Thyroid gland (tissue), 4 donors: Measurements from ENCODE around the gene SPTLC2.
"Not testable (repeated sequence)": the region's sequence is repeated elsewhere in the genome, so short reads cannot be mapped to it uniquely, and the experiment has no call there.

Source experiments
- POLR2A ChIP-seq, 2 donors: fragments of 450-650 bp; IDR thresholded peaks; one replicate each; pipeline ENCODE4 v1.6.1; 2017; ENCODE audit warnings: antibody characterized with exemption in 2 of 2, mild to moderate bottlenecking in 2 of 2, moderate library complexity in 1 of 2
- TF ChIP-seq, protein P1 (sequence below), 6 experiments: fragments of 200-600 bp in 3 of 6; fragments of 450-650 bp in 3 of 6; sonication (generic) in 3 of 6; IDR thresholded peaks; one replicate each; pipeline ENCODE4 v1.5.1; 2016 to 2019; ENCODE audit warnings: antibody characterized with exemption in 6 of 6, mild to moderate bottlenecking in 2 of 6, inconsistent platforms in 1 of 6, moderate library complexity in 1 of 6

DNA sequence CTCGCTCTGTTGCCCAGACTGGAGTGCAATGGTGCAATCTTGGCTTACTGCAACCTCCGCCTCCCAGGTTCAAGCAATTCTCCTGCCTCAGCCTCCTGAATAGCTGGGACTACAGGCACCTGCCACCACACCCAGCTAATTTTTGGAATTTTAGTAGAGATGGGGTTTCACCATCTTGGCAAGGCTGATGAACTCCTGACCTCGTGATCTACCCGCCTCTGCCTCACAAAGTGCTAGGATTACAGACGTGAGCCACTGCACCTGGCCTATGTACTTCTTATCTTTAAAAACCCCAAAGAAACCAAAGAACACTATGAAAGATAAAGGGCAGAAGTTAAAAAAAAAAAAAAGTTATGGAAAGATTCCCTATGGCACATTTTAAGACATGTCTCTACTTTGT lies 79.5 kb downstream of the SPTLC2 start:
- TF ChIP-seq, protein P1, sequence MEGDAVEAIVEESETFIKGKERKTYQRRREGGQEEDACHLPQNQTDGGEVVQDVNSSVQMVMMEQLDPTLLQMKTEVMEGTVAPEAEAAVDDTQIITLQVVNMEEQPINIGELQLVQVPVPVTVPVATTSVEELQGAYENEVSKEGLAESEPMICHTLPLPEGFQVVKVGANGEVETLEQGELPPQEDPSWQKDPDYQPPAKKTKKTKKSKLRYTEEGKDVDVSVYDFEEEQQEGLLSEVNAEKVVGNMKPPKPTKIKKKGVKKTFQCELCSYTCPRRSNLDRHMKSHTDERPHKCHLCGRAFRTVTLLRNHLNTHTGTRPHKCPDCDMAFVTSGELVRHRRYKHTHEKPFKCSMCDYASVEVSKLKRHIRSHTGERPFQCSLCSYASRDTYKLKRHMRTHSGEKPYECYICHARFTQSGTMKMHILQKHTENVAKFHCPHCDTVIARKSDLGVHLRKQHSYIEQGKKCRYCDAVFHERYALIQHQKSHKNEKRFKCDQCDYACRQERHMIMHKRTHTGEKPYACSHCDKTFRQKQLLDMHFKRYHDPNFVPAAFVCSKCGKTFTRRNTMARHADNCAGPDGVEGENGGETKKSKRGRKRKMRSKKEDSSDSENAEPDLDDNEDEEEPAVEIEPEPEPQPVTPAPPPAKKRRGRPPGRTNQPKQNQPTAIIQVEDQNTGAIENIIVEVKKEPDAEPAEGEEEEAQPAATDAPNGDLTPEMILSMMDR (IDR thresholded peaks at IDR 0.05) = not testable (repeated sequence)
- TF ChIP-seq POLR2A (IDR thresholded peaks at IDR 0.05) = not testable (repeated sequence)
